RWPE1 (cell line): ENCODE measurements around the gene TIE1.

Source experiments
- CTCF ChIA-PET: fragments of 350-600 bp; sonication (Branson Sonifier 250); formaldehyde crosslinking; extraction: SDS; loops from one replicate; lab custom pipeline; 2021; lab: Yijun Ruan, JAX
- POLR2A ChIA-PET: fragments of 400-600 bp; formaldehyde crosslinking; extraction: SDS; loops from one replicate; lab custom pipeline; 2020; ENCODE audit warnings: antibody characterized with exemption; ENCODE audit not compliant: low non-redundant PET; lab: Yijun Ruan, JAX
- DNase-seq: peaks from one replicate; pipeline ENCODE4 v3.0.0; 2012; ENCODE audit warnings: low spot score
- H3K27ac ChIP-seq: fragments of 450-650 bp; 2 replicates; pipeline ENCODE4 v1.5.1; 2017
- CTCF ChIP-seq: fragments of 450-650 bp; conservative IDR thresholded peaks from 2 replicates; pipeline ENCODE4 v1.5.1; 2017; ENCODE audit warnings: low read depth, mild to moderate bottlenecking

The TIE1 gene

GRCh38 chr1:43300378-43301094, at the start of gene TIE1:
Gene TIE1, plus strand, starts transcription at chr1:43300982. Its CDS starts 90 bp downstream, at chr1:43301072.
- ChIA-PET POLR2A (no interaction called here), CTCF (no interaction called here)
- H3K27ac ChIP-seq: no peak within 1 kb of the TSS
- TF ChIP-seq CTCF: no peak
- DNase-seq: no peak

- no peak overlapping the region for H3K27ac ChIP-seq
- ChIA-PET CTCF (interaction anchor here (0.7 kb wide), 1 partner anchor 21 kb away, joined by 3 read pairs; no protein-coding TSS in a partner anchor), POLR2A (no interaction called here)
- no peak for DNase-seq
- no peak for TF ChIP-seq CTCF
These were observed 49.8 kb upstream of the TIE1 start for GRCh38 chr1:43251024-43251423.

- ChIA-PET POLR2A (interaction anchor here (0.6 kb wide), 1 partner anchor 138 kb away, joined by 3 read pairs; no protein-coding TSS in a partner anchor), CTCF (no interaction called here)
- no peak overlapping the region for H3K27ac ChIP-seq
- TF ChIP-seq CTCF: no peak
- no peak for DNase-seq
These were observed 48.6 kb upstream of the TIE1 start for GRCh38 chr1:43252225-43252624.

GRCh38 chr1:43253173-43253572, 47.6 kb upstream of the TIE1 start:
- TF ChIP-seq CTCF: no peak

GRCh38 chr1:43253876-43254275, 46.9 kb upstream of the TIE1 start:
- no peak for TF ChIP-seq CTCF
- CTCF ChIA-PET: interaction anchor here (0.7 kb wide), 1 partner anchor 153 kb away, joined by 3 read pairs; no protein-coding TSS in a partner anchor
- POLR2A ChIA-PET: no interaction called here
- H3K27ac ChIP-seq: no peak overlapping the region
- no peak for DNase-seq

More at GRCh38 chr1:43253173-43253572, 47.6 kb upstream of the TIE1 start:
- CTCF ChIA-PET: interaction anchor here (0.7 kb wide), 1 partner anchor 153 kb away, joined by 3 read pairs; no protein-coding TSS in a partner anchor
- DNase-seq: no peak
- no peak overlapping the region for H3K27ac ChIP-seq
- POLR2A ChIA-PET: no interaction called here

GRCh38 chr1:43255438-43256210, 45.2 kb upstream of the TIE1 start:
- ChIA-PET CTCF (interaction anchor here (0.6 to 0.8 kb wide), 2 partner anchors 13 to 30 kb away, joined by 3 to 4 read pairs; no protein-coding TSS in a partner anchor), POLR2A (no interaction called here)
- no peak overlapping the region for H3K27ac ChIP-seq
- no peak for DNase-seq
- no peak for TF ChIP-seq CTCF
